Dermis blood vessel endothelial cell (primary cell): ENCODE results near the gene NSF. TPM values are rescaled to one million over a fixed set of nuclear protein-coding genes. Genes with fewer than 3 reads are reported as not detected.
"Not testable (repeated sequence)": the region's sequence is repeated elsewhere in the genome, so short reads cannot be mapped to it uniquely, and the experiment has no call there.

Experiments
- DNase-seq: peaks from one replicate; pipeline ENCODE4 v3.0.0; 2010
- total RNA-seq: library from RNA; depleted of rRNA; stranded (reverse); fragments of >200 nt; gene quantifications from 2 replicates; pipeline ENCODE4 v1.2.3, GENCODE V29; 2014

NSF gene
- total RNA-seq, 1 donor from 2014 or later: 40.2 TPM

- DNase-seq: no peak
Observed at GRCh38 chr17:46776298-46777005, 186.0 kb downstream of the NSF start.

- DNase-seq: no peak
Observed at GRCh38 chr17:46777943-46778915, 187.8 kb downstream of the NSF start.

GRCh38 chr17:46780003-46780373 is 189.5 kb downstream of the NSF start:
- no peak for DNase-seq

GRCh38 chr17:46782250-46782953 is 191.9 kb downstream of the NSF start:
- peak; percentile 73 for DNase-seq

GRCh38 chr17:46783031-46783593 is 192.6 kb downstream of the NSF start:
- no peak for DNase-seq

GRCh38 chr17:46785696-46786095 is 195.2 kb downstream of the NSF start:
- DNase-seq: no peak

GRCh38 chr17:46787478-46787877 is 197.0 kb downstream of the NSF start:
- no peak for DNase-seq

GRCh38 chr17:46788300-46788699 is 197.8 kb downstream of the NSF start:
- DNase-seq: no peak

GRCh38 chr17:46788796-46789195 is 198.3 kb downstream of the NSF start:
- no peak for DNase-seq

- DNase-seq: no peak
Observed at GRCh38 chr17:46789610-46790009, 199.1 kb downstream of the NSF start.

- no peak for DNase-seq
Observed at GRCh38 chr17:46790216-46790615, 199.7 kb downstream of the NSF start.

GRCh38 chr17:46791531-46791930 is 201.1 kb downstream of the NSF start:
- DNase-seq: no peak

- DNase-seq: no peak
Observed at GRCh38 chr17:46792071-46792470, 201.6 kb downstream of the NSF start.

GRCh38 chr17:46793023-46793422 is 202.6 kb downstream of the NSF start:
- not testable (repeated sequence) for DNase-seq

GRCh38 chr17:46793541-46793940 is 203.1 kb downstream of the NSF start:
- DNase-seq: no peak

- DNase-seq: no peak
Observed at GRCh38 chr17:46794318-46794717, 203.8 kb downstream of the NSF start.

- no peak for DNase-seq
Observed at GRCh38 chr17:46795379-46795952, 205.0 kb downstream of the NSF start.

- DNase-seq: no peak
Observed at GRCh38 chr17:46796084-46796483, 205.6 kb downstream of the NSF start.

GRCh38 chr17:46796524-46796923 is 206.1 kb downstream of the NSF start:
- no peak for DNase-seq

GRCh38 chr17:46796956-46797530 is 206.6 kb downstream of the NSF start:
- no peak for DNase-seq

- DNase-seq: no peak
Observed at GRCh38 chr17:46800573-46800972, 210.1 kb downstream of the NSF start.

GRCh38 chr17:46802800-46803199 is 212.3 kb downstream of the NSF start:
- DNase-seq: no peak
